Measurements from ENCODE around the gene TCEA2. TPM values are rescaled to one million over a fixed set of nuclear protein-coding genes. Genes with fewer than 3 reads are reported as not detected.

Gene TCEA2
- total RNA-seq, 2 experiments from 2014 or later = 36.4 to 71.2 TPM

DNA sequence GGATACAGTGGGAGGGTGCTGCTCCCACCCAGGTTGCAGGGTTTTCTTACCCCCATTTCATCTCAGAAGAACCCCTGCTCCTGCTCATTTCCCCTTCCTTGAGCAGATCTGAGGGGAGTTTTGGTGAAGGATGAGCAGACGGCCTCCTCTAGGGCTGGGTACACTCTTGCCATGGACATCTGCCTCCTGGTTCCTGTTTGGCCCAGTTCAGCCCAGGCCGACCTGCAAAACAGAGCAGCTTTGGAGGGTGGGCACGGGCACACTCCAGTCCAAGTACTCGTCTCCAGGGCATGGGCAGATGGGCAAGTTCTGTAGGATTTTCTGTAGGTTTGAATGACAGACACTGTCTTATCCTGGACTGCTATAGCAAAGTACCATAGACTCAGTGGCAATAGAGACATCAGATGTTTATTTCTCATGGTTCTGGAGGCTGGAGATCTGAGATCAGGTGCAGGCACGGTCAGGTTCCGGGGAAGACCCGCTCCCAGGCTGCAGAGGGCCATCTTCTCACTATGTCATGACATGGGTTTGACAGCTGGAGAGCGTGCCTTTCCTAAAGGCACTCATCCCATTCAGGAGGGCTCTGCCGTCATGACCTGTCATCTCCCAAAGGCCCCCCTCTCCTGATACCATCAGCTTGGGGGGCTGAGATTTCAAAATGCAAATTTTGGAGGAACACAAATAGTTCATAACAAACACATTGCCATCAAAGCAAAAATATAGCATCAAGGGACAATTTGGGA is 38.1 kb downstream of the TCEA2 start:
- Histone ChIP-seq H3K4me1 (ENCODE audit: insufficient read depth, low read length, poor library complexity, severe bottlenecking) (peaks cover 36% of the 10 kb centered on the region), H3K4me3 (ENCODE audit: low read depth, low read length, poor library complexity, severe bottlenecking) (no peak overlapping the region), H3K79me2 (ENCODE audit: insufficient read depth, low read depth, low read length) (no peaks in the 10 kb centered on the region), H3K9me2 (ENCODE audit: insufficient read depth, low read length) (no peaks in the 10 kb centered on the region), H2AFZ (ENCODE audit: low read length) (peak overlapping the region; percentile 73; the same call in 1 of the 2 replicates), H4K20me1 (ENCODE audit: insufficient read depth, low read length) (no peaks in the 10 kb centered on the region), H3K4me2 (ENCODE audit: low read length) (peak overlapping the region; percentile 71), H3K36me3 (ENCODE audit: insufficient read depth, low read length) (no peaks in the 10 kb centered on the region), H3K27ac (ENCODE audit: low read depth, low read length, poor library complexity, severe bottlenecking) (peak overlapping the region; percentile 60), H3K9me3 (ENCODE audit: low read length) (no peaks in the 10 kb centered on the region)
- POLR2A ChIA-PET = no interaction called here
- CTCF ChIA-PET (ENCODE audit: unreplicated experiment) = no interaction called here
- no peak for TF ChIP-seq CTCF (conservative IDR thresholded peaks at IDR 0.05; ENCODE audit: low read length)
- no peak for TF ChIP-seq EZH2phosphoT487 (IDR thresholded peaks at IDR 0.05; ENCODE audit: borderline replicate concordance, low read depth, low read length)
- no peak for DNase-seq (ENCODE audit: low spot score)
- intact Hi-C loops (cut with micrococcal nuclease; ENCODE audit: unreplicated experiment) = loop anchor here (2.0 kb wide), 1 partner anchor 22 kb away; the partner anchor contains the start of gene RGS19
- BruUV-seq (replicated peaks) = no TSS peak

DNA sequence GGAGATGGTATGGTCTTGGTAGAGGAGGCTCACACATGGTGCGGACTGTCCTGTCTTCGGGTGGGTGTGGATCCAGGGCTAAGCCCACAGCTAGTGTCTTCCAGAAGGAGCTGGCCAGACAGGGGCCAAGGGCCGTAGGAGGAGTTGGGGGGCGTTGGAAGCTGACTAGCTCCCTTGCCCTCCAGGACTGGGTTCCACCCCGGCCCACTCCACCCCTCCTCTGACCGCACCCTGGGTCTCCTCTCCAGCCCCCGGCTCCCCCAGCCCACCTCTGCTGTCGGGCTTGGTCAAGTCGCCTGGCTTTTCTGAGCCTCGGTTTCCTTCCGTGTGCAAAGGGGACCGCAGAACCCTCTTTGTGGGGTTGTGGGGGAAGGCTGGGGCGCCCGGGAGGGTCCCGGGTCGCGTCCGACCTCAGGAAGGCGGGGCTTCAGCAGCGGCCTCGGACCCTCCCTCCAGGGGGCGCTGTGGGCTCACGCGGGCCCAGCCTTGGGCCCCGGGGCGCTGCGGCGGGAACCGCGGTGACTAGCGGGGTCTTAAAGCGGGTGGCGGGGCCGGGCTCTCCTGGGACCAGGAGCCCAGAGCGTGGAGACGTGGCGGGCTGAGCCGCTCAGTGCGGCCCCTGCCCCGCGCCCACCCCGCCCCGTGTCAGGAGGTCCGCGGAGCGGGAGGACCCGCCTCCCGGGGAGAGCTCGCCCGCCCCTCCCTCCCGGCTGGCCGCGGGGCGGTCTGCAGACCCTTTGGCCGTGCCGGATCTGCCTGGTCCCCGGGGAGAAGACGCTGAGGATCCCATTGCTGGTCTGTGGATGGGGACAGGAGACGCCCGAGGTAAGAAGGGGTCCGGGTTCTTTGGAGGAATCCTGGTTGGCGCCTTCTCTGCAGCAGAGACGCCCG is 39.0 kb downstream of the TCEA2 start:
- Histone ChIP-seq H3K36me3 (ENCODE audit: insufficient read depth, low read length) (no peaks in the 10 kb centered on the region), H3K9me3 (ENCODE audit: low read length) (no peaks in the 10 kb centered on the region), H2AFZ (ENCODE audit: low read length) (peak overlapping the region; percentile 67; the same call in 1 of the 2 replicates), H3K4me1 (ENCODE audit: insufficient read depth, low read length, poor library complexity, severe bottlenecking) (peaks cover 37% of the 10 kb centered on the region), H3K9me2 (ENCODE audit: insufficient read depth, low read length) (no peaks in the 10 kb centered on the region), H3K4me2 (ENCODE audit: low read length) (peak overlapping the region; percentile 71), H3K27ac (ENCODE audit: low read depth, low read length, poor library complexity, severe bottlenecking) (no peak overlapping the region), H3K79me2 (ENCODE audit: insufficient read depth, low read depth, low read length) (no peaks in the 10 kb centered on the region), H3K4me3 (ENCODE audit: low read depth, low read length, poor library complexity, severe bottlenecking) (peak overlapping the region; percentile 65), H4K20me1 (ENCODE audit: insufficient read depth, low read length) (no peaks in the 10 kb centered on the region)
- DNase-seq (ENCODE audit: low spot score) = peak; percentile 73
- CTCF ChIA-PET (ENCODE audit: unreplicated experiment) = interaction anchor here (0.6 kb wide), 2 partner anchors 42 to 141 kb away, joined by 4 to 6 read pairs; no protein-coding TSS in a partner anchor
- BruUV-seq (replicated peaks) = no TSS peak
- POLR2A ChIA-PET = no interaction called here
- intact Hi-C loops (cut with micrococcal nuclease; ENCODE audit: unreplicated experiment) = loop anchor here (2.0 kb wide), 1 partner anchor 23 kb away; the partner anchor contains the start of gene RGS19
- TF ChIP-seq CTCF (conservative IDR thresholded peaks at IDR 0.05; ENCODE audit: low read length) = peak; percentile 86
- TF ChIP-seq EZH2phosphoT487 (IDR thresholded peaks at IDR 0.05; ENCODE audit: borderline replicate concordance, low read depth, low read length) = no peak
